22Rv1 (cell line): ENCODE results near the gene ADIRF.

Source experiments
- CTCF ChIP-seq: fragments of 450-650 bp; IDR thresholded peaks from 2 replicates; pipeline ENCODE4 v1.5.1; 2017; ENCODE audit warnings: mild to moderate bottlenecking
- ZFX ChIP-seq: fragments of 450-650 bp; IDR thresholded peaks from 2 replicates; pipeline ENCODE4 v1.6.1; 2017; ENCODE audit warnings: antibody characterized with exemption, borderline replicate concordance

DNA sequence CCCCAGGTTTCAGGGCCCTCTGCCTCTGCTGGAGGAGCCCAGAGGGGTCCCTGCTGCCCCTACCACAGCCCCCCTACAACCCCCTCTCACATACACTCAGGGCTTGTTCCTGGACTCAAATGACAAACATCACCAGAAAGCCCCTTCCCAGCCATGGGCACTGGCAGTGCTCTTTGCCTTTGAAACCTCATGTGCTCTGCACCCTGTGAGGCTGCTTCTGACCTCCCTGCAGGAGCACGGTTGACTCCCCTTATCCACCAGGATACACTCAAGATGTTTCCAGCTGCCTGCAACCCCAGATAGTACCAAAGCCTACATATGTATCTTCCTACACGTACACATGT lies 3.5 kb upstream of the ADIRF start:
- TF ChIP-seq CTCF (no peak), ZFX (no peak)
